Fibroblast of pulmonary artery (primary cell): ENCODE measurements around the gene ASRGL1.

Experiments used
- DNase-seq: peaks from one replicate; pipeline ENCODE4 v3.0.0-alpha.2; 2010; ENCODE audit warnings: low read depth
- H3K4me3 ChIP-seq: replicated peaks from 2 replicates; pipeline ENCODE4 v1.5.1; 2011; ENCODE audit warnings: low read depth, mild to moderate bottlenecking, control low read depth, low read length, moderate library complexity
- CTCF ChIP-seq: IDR thresholded peaks from 2 replicates; pipeline ENCODE4 v1.5.1; 2011; ENCODE audit warnings: mild to moderate bottlenecking, control low read depth, low read length, inconsistent platforms; ENCODE audit errors: missing control alignments

ASRGL1 gene

GRCh38 chr11:62418136-62418535 lies 80.9 kb downstream of the ASRGL1 start:
- H3K4me3 ChIP-seq, result no peak overlapping the region
- TF ChIP-seq CTCF, result no peak
- no peak for DNase-seq

GRCh38 chr11:62418733-62419132 lies 81.5 kb downstream of the ASRGL1 start, which contains the start of gene SCGB1A1:
SCGB1A1 (plus strand) TSS chr11:62419033; CDS start chr11:62419096, 63 bp downstream.
- no peak for TF ChIP-seq CTCF
- DNase-seq, result no peak
- H3K4me3 ChIP-seq, result no peak within 1 kb of the TSS

GRCh38 chr11:62419314-62419929 lies 82.2 kb downstream of the ASRGL1 start:
- no peak for DNase-seq
- TF ChIP-seq CTCF, result no peak
- H3K4me3 ChIP-seq, result no peak overlapping the region

- no peak overlapping the region for H3K4me3 ChIP-seq
- no peak for DNase-seq
- TF ChIP-seq CTCF, result no peak
Measured at GRCh38 chr11:62419943-62420342, 82.7 kb downstream of the ASRGL1 start.

- DNase-seq, result no peak
- no peak overlapping the region for H3K4me3 ChIP-seq
- no peak for TF ChIP-seq CTCF
Measured at GRCh38 chr11:62420882-62421281, 83.6 kb downstream of the ASRGL1 start.

- H3K4me3 ChIP-seq, result no peak overlapping the region
- DNase-seq, result no peak
- TF ChIP-seq CTCF, result no peak
Measured at GRCh38 chr11:62421996-62422395, 84.7 kb downstream of the ASRGL1 start.

- no peak for DNase-seq
- no peak for TF ChIP-seq CTCF
- no peak overlapping the region for H3K4me3 ChIP-seq
Measured at GRCh38 chr11:62423012-62423411, 85.8 kb downstream of the ASRGL1 start.
